ENCODE results near the gene KLRC2. TPM values are rescaled to one million over a fixed set of nuclear protein-coding genes. Genes with fewer than 3 reads are reported as not detected.
"Not testable (repeated sequence)": the region's sequence is repeated elsewhere in the genome, so short reads cannot be mapped to it uniquely, and the experiment has no call there.

The KLRC2 gene
- total RNA-seq (2013): 0.06 TPM
- polyA plus RNA-seq: not detected
- not detected in 2 replicates for polyA minus RNA-seq
- total RNA-seq: 0 to 0.60 (median 0) reads per million in 11 experiments

GRCh38 chr12:10435816-10436215, at the start of gene KLRC2:
Gene KLRC2 (minus strand): TSS chr12:10436010. CDS start chr12:10435986, 24 bp downstream.
- H3K27me3 ChIP-seq (ENCODE audit: control insufficient read depth in 2 of 2, insufficient read depth in 2 of 2, low read length in 2 of 2); H3K27ac ChIP-seq (ENCODE audit: low read depth in 1 of 2, low read length in 2 of 2); H3K36me3 Mint-ChIP-seq; H3K9ac ChIP-seq (ENCODE audit: insufficient read depth, low read length, poor library complexity, severe bottlenecking); H3K4me3 ChIP-seq (replicated peaks in 1 of 3; ENCODE audit: low read depth in 2 of 3, low read length in 3 of 3); H3K4me3 Mint-ChIP-seq; H3K36me3 ChIP-seq (replicated peaks in 1 of 2; ENCODE audit: control insufficient read depth in 1 of 2, insufficient read depth in 2 of 2, low read length in 2 of 2); DNase-seq; H3K27me3 Mint-ChIP-seq (ENCODE audit: low read depth in 3 of 3); H2AFZ ChIP-seq (ENCODE audit: insufficient read depth, low read depth, low read length, poor library complexity, severe bottlenecking); H3K9me3 Mint-ChIP-seq; H3K4me1 Mint-ChIP-seq; H4K20me1 ChIP-seq (ENCODE audit: insufficient read depth, low read length); H3K27ac Mint-ChIP-seq; H3K4me1 ChIP-seq (ENCODE audit: control insufficient read depth in 1 of 2, insufficient read depth in 2 of 2, low read length in 2 of 2); H3K9me3 ChIP-seq (replicated peaks in 1 of 2; ENCODE audit: control insufficient read depth in 1 of 2, insufficient read depth in 1 of 2, low read length in 2 of 2); H3K79me2 ChIP-seq (ENCODE audit: insufficient read depth, low read length); H3K4me2 ChIP-seq (replicated peaks; ENCODE audit: extremely low read depth, low read length, poor library complexity, severe bottlenecking); intact Hi-C loops (cut with micrococcal nuclease): not testable (repeated sequence)
- WGBS (ENCODE audit: insufficient coverage): no CpG with 5 or more reads among the region's 3 CpGs

GRCh38 chr12:10481901-10482300, 46.1 kb upstream of the KLRC2 start:
- H3K36me3 ChIP-seq (replicated peaks in 1 of 2; ENCODE audit: control insufficient read depth in 1 of 2, insufficient read depth in 2 of 2, low read length in 2 of 2); H2AFZ ChIP-seq (ENCODE audit: insufficient read depth, low read depth, low read length, poor library complexity, severe bottlenecking); H3K27ac ChIP-seq (ENCODE audit: low read depth in 1 of 2, low read length in 2 of 2); H3K79me2 ChIP-seq (ENCODE audit: insufficient read depth, low read length); H3K4me1 Mint-ChIP-seq; H3K27ac Mint-ChIP-seq; H3K4me3 ChIP-seq (replicated peaks in 1 of 3; ENCODE audit: low read depth in 2 of 3, low read length in 3 of 3); H3K36me3 Mint-ChIP-seq; H4K20me1 ChIP-seq (ENCODE audit: insufficient read depth, low read length); H3K9ac ChIP-seq (ENCODE audit: insufficient read depth, low read length, poor library complexity, severe bottlenecking); H3K4me2 ChIP-seq (replicated peaks; ENCODE audit: extremely low read depth, low read length, poor library complexity, severe bottlenecking); H3K27me3 Mint-ChIP-seq (ENCODE audit: low read depth in 3 of 3); H3K4me1 ChIP-seq (ENCODE audit: control insufficient read depth in 1 of 2, insufficient read depth in 2 of 2, low read length in 2 of 2); H3K9me3 ChIP-seq (replicated peaks in 1 of 2; ENCODE audit: control insufficient read depth in 1 of 2, insufficient read depth in 1 of 2, low read length in 2 of 2); H3K27me3 ChIP-seq (ENCODE audit: control insufficient read depth in 2 of 2, insufficient read depth in 2 of 2, low read length in 2 of 2); intact Hi-C loops (cut with micrococcal nuclease); H3K4me3 Mint-ChIP-seq; DNase-seq: not testable (repeated sequence)
- WGBS (ENCODE audit: insufficient coverage): 40% methylated on average over 1 of the region's 2 CpGs
- H3K9me3 Mint-ChIP-seq: peaks cover 10 to 22% (median 16%) of the 10 kb centered on the region in 7 donors

GRCh38 chr12:10472808-10473207, 37.0 kb upstream of the KLRC2 start:
- H4K20me1 ChIP-seq (ENCODE audit: insufficient read depth, low read length); H3K4me1 ChIP-seq (ENCODE audit: control insufficient read depth in 1 of 2, insufficient read depth in 2 of 2, low read length in 2 of 2); intact Hi-C loops (cut with micrococcal nuclease); H3K27me3 Mint-ChIP-seq (ENCODE audit: low read depth in 3 of 3); H3K4me3 ChIP-seq (replicated peaks in 1 of 3; ENCODE audit: low read depth in 2 of 3, low read length in 3 of 3); H3K27ac Mint-ChIP-seq; H3K36me3 Mint-ChIP-seq; H2AFZ ChIP-seq (ENCODE audit: insufficient read depth, low read depth, low read length, poor library complexity, severe bottlenecking); H3K27me3 ChIP-seq (ENCODE audit: control insufficient read depth in 2 of 2, insufficient read depth in 2 of 2, low read length in 2 of 2); H3K4me2 ChIP-seq (replicated peaks; ENCODE audit: extremely low read depth, low read length, poor library complexity, severe bottlenecking); H3K4me1 Mint-ChIP-seq; H3K4me3 Mint-ChIP-seq; H3K79me2 ChIP-seq (ENCODE audit: insufficient read depth, low read length); H3K27ac ChIP-seq (ENCODE audit: low read depth in 1 of 2, low read length in 2 of 2); H3K9me3 ChIP-seq (replicated peaks in 1 of 2; ENCODE audit: control insufficient read depth in 1 of 2, insufficient read depth in 1 of 2, low read length in 2 of 2); H3K9ac ChIP-seq (ENCODE audit: insufficient read depth, low read length, poor library complexity, severe bottlenecking); DNase-seq; H3K36me3 ChIP-seq (replicated peaks in 1 of 2; ENCODE audit: control insufficient read depth in 1 of 2, insufficient read depth in 2 of 2, low read length in 2 of 2): not testable (repeated sequence)
- peaks cover 3 to 22% (median 14%) of the 10 kb centered on the region in 7 donors for H3K9me3 Mint-ChIP-seq
- WGBS (ENCODE audit: insufficient coverage): 100% methylated on average over 1 of the region's 5 CpGs
